Measurements from ENCODE around the gene EPHA2.

DNA sequence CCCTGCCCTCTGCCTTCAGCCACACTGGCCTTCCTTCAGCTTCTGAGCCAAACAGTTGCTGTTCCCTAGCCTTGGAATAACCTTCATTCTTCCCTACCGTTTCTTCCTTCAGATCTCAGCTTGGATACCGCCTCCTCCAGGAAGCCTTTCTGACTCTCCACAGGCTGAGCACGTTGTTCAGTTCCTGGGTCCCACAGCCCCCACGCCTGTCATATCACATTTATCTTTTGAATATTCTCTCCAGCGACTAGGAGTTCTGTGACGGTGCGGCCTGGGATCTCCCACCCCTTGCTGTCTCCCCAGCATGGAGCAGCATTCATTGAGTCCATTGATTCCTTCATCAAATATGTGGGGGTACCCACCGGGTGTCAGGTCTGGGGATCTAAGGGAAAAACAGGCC, 39.2 kb downstream of the EPHA2 start:
- TF ChIP-seq CTCF (IDR thresholded peaks at IDR 0.05) (no peak), POLR2A (IDR thresholded peaks at IDR 0.05) (no peak), EP300 (IDR thresholded peaks at IDR 0.05) (no peak), POLR2AphosphoS5 (IDR thresholded peaks at IDR 0.05) (no peak)
